SW 1271 (cell line): ENCODE results near the gene TMCO6.
"Not testable (repeated sequence)": the region's sequence is repeated elsewhere in the genome, so short reads cannot be mapped to it uniquely, and the experiment has no call there.

Experiments
- DNase-seq, 2 experiments: peaks; one replicate each; lab custom pipeline; 2025; lab: John Stamatoyannopoulos, UW

TMCO6 gene

DNA sequence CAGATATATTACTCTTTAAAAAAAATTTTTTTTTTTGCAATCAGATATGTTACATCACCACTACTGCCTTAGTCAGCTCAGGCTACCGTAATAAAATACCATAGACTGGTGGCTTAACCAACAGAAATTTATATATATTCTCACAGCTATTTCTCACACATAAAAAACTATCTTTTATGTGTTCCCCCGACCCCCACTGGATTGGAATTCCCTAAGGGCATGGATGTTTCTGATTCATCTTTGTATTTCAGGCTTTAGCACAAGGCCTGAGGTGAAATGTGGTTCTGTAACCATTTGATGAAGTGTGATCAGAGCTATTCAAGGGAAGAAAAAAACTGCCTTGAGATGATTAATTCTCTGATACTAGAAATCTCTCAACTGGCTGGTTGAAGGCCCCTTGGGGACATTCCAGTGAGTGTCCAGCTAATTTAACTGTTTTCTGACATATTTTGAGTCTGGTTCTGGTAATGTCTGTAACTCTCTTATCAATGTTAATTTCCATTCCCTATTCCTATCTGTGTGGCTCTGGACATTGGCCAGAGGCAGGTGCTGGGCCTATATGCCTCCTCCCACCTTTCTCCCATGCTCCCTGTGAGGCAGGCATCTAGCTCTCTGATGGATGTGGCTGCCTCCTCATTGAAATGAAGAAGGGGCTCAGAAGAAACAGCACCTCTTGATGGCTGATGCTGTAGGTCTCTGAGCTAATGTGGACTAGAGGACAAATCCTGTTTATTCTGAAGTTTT lies 8.8 kb upstream of the TMCO6 start:
- no peak for DNase-seq

DNA sequence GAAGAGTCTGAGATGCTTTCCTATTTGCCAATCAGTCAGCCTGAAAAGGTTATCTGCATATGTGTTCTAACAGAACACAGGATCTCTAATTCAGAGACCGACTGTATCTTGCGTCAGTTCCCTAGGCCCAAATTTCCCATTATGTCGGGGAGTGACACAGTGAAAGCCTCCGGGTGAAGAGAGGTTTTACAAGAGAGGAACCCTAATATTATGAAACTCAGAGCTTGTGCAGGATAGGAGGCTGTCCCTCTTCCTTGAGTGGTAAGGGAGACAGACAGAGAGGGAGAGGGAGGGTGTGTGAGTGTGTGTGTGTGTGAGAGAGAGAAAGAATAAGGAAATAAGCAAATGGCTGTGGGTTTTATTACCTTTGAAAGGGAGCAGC lies 8.2 kb upstream of the TMCO6 start:
- no peak for DNase-seq

DNA sequence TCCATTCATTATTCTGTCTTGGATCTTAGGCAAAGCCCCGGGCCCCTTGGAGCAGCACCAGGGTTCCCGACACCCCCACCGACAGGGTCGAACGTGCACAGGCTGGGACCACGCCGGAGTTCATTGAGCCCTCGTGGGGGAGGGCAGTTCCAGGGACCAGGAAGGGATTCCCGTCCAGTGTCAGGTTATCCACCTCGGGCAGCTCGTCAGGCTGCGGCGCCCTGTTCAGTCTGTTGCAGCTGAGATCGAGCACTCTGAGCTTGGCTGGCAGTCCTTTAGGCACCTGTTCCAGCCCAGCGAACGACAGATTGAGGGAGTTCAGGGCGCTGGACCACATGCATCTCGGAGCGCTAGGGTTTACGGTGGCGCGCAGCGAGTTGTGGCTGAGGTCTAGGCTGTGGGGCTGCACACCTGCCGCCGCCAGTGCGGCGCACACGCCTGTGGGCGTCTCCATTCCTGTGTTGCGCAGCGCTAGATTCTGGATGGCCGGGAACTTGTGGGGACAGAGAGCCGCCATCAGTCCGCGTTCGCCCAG lies 7.4 kb upstream of the TMCO6 start:
- DNase-seq: no peak

DNA sequence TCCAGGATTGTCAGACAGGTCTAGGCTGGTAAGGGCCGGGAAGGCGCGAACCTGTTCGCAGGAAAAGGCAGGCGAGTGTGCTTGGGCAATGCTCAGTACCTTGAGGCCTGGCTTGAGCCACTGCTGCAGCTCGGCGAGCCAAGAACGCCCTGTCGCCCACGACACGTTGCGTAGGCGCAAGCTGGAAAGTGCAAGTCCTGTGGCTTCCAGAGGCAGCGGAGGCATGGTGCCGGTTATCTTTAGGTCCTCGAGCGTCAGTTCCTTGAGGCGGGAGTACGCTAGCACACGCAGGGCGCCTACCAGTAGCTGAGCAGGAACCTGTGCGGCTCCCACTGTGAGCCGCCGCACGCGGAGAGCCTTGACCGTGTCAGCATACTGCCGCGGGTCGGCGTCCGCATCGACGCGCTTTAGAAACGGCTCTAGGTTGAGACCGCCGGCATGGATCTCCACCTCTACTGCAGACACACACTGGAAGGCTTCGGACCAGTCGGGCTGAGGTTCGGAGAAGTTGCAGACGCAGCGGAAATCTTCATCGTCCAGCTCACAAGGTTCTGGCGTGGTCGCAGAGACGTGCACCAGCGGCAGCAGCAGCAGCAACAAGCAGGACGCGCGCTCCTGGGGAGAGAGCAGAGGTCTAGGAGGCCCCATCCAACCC lies 6.8 kb upstream of the TMCO6 start:
- DNase-seq: no peak

DNA sequence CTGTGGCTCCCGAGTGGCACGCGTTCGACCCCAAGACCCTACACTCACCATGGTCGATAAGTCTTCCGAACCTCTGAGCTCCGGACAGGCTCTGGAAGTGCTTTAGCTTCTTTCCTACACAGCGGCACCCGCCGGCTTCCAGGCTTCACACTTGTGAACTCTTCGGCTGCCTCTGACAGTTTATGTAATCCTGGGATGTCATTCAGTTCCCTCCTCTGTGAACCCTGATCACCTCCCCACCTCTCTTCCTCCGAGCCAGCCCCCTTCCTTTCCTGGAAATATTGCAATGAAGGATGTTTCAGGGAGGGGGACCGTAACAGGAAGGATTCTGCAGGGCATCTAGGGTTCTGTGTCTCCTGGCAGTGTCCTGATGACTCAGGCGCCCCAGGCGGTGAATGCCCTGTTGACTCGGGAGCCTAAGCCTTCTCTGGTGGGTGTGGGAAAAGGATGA lies 6.2 kb upstream of the TMCO6 start, which contains the start of gene CD14:
Gene CD14, minus strand, starts transcription at position 155 of the 451 bp plus-strand sequence. Its CDS starts 104 bp downstream, at position 51.
- no peak for DNase-seq

DNA sequence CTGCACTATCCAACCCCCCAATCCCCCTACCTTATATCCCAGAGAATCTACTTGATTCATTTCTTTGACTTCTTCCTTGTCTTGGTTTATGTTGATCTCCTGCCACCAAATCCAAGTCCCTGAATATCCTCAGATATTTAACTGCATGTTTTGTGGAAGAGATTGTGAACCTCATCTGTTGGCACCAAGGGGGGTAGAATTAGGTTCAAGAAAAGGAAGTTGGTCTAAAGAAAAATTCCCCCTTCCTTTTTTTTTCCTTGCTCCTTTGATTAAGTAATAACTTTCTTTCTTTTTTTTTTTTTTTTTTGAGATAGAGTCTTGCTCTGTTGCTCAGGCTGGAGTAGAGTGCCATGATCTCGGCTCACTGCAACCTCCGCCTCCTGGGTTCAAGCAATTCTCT lies 5.8 kb upstream of the TMCO6 start:
- DNase-seq: no peak

DNA sequence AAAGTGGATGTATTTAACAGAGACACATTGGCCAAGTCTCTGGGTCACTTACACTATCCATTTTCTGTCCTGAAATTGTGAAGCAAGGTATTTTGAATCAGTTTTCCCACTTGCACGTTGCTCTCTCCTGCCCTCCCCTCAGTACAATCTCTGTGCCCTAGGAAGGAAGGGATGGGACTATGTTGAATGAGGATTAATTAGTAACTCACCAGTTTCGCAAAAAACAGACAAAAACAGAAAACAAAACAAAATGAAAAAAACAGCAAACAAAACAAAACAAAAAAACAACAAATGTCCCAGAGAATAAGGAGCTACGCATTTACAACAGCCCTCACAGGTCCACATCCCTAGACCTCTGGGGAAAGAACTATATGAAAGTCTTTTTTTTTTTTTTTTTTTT lies 5.1 kb upstream of the TMCO6 start:
- DNase-seq: no peak

DNA sequence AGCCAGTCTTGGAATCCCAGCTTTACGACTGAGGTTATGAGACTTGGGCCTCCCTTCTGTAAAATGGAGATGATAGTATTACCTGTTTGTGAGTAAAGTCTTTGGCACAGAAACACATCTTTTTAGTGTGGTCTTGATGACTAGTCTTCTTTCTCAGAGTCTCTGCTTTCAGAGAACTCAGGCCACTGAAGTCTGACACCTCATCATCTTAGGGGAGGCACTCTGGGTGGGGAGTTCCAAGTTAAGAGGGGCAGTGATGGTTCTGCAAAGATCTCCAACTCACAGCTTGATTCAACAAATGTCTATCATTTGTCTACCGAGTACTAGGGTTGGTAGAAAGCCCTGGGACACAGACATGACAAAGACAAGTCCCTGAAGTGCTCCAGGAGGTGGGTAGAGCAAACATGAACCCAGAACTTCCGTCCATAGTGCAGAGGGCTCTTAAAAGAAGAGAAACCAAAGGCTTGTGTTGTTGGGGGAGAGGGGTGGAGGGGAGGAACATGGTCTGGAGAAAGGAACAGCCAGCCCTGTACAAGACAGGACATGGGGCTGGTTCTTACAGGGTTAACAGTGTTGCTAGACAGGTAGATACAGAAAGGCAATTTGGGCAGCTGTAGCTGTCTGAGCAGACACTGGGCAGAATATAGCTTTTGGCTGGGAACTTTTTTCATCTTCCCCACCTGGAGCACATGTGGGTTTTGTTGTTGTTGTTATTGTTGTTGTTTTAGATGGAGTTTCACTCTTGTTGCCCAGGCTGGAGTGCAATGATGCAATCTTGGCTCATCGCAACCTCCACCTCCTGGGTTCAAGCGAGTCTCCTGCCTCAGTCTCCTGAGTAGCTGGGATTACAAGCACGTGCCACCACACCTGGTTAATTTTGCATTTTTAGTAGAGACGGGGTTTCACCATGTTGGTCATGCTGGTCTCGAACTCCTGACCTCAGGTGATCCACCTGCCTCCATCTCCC lies 3.7 kb upstream of the TMCO6 start:
- no peak for DNase-seq

DNA sequence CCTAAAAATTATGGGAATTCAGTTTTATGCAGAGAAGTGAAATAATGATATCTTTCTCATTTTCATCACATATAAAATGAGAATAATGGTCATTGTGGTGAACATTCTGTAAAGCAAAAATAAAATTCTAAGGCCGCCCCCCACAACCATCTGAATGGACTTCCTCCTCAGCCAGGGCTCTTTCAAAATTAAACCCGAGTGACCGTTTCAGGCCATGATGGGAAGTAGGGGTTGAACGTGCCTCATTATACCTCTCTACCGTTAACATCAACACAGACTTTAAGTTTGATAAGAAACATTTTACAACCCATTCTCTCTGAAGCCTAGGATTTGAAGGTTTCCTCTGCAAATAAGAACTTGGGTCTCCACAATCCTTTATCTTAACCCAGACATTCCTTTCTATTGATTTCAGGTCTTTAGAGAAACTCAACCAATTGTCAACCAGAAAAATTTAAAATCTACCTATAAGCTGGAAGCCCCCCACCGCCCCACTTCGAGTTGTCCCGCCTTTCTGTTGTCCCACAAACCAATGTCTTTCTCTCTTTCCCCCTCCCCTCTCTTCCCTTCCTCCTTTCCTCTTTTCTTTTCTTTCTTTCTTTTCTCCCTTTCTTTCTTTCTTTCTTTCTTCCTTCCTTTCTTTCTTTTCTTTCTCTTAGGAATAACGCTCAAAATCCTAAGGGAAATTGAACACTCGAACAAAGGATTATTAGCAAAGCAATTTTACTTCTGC lies 1.7 kb upstream of the TMCO6 start:
- no peak for DNase-seq

DNA sequence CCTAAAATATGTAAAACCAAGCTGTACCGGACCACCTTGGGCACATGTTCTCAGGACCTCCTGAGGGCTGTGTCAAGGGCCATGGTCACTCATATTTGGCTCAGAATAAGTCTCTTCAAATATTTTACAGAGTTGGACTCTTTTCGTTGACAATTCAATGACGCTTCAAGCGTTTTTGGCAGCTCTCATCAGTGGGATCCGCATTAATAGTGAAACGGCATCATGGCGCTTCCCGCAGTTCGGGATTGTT lies 428 bp upstream of the TMCO6 start:
- DNase-seq: not testable (repeated sequence)

DNA sequence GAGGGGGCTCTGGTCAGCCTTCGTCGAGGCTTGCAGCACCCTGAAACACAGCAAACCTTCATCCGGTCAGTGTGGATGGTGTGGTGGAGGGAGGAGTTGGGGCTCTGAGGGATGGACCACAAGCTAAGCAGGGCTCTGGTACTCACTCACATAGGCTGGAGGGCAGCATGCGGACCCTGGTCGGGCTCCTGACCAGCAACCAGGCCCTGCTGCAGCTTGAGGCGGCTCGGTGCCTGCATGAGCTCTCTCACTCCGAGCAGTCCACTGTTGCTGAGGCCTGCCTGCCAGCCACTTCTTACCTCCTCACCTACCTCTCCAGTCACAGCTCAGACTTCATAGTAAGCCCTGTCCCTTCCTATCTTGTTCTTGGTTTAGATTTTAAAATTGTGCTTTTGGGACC lies 2.5 kb downstream of the TMCO6 start:
- no peak for DNase-seq

DNA sequence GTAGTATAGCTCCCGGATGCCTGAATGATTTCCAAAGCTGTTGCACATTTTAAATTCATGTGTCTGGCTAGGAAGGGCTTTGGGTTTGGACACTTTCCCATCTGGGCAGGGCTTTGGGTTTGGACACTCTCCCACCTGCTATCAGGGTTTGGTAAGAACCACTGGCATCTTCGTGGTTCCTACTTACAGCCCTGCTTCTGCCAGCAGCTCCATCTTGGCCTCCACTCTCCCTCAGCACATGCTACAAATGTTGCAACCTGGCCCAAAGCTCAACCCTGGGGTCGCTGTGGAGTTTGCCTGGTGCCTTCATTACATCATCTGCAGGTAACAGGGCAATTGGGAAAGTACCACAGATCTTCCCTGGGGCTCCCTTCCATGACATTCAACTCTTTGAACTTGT lies 3.5 kb downstream of the TMCO6 start:
- no peak for DNase-seq

DNA sequence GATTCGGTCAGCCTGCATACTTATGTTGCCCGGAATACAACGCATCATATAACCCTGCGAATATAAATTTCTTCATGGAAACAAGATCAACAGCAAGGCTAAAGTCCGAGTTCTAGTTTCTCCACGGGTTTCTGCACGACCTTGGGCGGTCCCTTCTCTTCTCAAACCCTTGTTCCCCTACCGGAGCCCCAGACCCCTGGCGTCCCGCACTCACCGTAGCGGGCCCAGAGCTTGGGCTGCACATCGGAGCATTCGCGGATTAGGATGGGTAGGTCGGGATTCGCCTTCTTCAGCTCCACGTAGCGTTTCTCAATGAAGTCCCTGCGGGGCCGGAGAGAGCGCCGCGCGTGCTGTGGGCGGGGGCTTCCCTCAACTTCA lies 7.8 kb downstream of the TMCO6 start:
- DNase-seq: no peak

DNA sequence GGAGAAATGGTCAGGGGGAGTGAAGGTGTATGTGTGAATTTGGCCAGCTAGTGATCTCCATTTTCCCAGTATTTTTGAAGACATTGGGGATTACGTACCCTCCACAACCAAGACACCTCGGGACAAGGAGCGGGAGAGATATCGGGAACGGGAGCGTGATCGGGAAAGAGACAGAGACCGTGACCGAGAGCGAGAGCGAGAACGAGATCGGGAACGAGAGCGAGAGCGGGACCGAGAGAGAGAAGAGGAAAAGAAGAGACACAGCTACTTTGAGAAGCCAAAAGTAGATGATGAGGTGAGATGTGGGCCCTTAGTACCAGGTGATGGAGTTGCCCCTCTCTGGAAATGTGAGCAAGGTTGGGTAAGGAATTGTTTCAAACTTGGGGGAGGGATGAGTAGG lies 19.6 kb downstream of the TMCO6 start:
- no peak for DNase-seq

DNA sequence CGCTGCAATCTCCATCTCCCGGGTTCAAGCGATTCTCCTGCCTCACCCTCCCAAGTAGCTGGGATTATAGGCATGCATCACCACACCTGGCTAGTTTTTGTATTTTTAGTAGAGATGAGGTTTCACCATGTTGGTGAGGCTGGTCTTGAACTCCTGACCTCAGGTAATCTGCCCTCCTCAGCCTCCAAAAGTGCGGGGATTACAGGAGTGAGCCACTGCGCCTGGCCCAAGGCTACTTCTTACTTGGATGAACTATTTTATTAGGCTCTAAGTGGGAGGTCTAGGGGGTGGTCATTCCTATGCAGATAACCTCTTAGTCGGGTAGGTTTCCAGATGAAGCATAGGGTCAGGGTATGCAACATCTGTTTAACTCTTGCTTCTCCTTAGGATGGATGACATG lies 21.1 kb downstream of the TMCO6 start:
- DNase-seq: not testable (repeated sequence)

DNA sequence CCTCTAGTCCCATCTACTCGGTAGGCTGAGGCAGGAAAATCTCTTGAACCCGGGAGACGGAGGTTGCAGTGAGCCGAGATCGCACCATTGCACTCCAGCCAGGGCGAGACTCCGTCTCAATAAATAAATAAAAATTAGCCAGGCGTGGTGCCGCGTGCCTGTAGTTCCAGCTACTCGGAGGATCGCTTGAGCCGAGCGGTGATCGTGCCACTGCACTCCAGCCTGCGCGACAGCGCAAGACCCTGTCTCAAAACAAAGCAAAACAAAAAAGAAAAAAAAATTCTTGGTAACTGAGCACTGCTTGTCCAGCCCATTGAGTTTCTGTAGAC lies 24.7 kb downstream of the TMCO6 start:
- no peak for DNase-seq

DNA sequence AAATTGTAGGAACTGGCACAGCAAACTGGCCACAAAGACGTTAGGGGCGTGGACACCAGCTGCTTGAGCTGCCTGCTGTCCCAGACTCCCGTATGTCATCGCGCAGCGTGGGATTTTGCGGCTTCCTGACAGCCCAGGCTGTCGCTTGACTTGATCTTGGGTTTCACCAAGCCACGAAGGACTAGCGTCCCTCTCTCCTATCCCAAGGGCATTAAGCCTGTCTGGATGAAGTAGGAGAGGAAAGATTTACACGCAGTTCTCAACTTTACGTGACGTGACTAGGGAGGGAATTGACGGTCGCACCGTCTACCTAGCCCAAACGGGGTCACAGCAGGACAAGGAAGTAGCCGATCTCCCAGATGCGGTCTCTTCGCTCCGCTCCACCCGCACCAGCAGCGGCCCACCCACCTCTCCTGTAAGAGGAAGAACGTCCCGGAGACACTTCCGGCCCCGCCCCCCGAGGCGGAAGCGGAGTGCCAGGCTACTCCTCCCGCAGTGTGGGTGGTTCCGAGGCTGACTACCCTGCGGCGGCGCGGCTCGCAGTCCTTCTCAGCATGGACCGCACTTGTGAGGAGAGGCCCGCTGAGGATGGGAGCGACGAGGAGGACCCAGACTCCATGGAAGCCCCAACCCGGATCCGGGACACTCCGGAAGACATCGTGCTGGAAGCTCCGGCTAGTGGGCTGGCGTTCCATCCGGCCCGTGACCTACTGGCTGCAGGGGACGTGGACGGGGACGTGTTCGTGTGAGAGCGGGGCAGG lies 25.3 kb downstream of the TMCO6 start, which contains the start of gene WDR55:
Gene WDR55, plus strand, starts transcription at position 546 of the 761 bp plus-strand sequence. Its CDS starts 9 bp downstream, at position 555.
- peak; percentile 93 to 96 for DNase-seq

DNA sequence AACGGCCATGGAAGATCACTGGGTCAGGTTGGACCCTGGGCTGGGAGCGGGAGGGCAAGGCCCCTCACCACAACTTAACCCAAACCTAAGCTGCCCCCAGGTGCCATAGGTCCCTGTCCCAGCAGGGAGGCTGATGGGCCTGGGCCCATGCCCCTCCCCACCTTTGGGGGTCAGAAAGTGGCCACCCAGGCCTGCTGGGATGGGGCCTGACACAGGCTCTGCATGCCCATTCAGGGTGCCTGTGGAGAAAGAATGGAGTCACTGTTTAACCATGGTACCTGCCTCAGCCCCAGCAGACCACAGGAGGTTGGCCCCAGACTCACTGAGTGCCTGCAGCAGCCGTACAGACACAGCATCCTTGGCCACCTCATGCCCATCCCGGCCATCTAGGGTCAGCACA lies 31.8 kb downstream of the TMCO6 start:
- DNase-seq: not testable (repeated sequence)

DNA sequence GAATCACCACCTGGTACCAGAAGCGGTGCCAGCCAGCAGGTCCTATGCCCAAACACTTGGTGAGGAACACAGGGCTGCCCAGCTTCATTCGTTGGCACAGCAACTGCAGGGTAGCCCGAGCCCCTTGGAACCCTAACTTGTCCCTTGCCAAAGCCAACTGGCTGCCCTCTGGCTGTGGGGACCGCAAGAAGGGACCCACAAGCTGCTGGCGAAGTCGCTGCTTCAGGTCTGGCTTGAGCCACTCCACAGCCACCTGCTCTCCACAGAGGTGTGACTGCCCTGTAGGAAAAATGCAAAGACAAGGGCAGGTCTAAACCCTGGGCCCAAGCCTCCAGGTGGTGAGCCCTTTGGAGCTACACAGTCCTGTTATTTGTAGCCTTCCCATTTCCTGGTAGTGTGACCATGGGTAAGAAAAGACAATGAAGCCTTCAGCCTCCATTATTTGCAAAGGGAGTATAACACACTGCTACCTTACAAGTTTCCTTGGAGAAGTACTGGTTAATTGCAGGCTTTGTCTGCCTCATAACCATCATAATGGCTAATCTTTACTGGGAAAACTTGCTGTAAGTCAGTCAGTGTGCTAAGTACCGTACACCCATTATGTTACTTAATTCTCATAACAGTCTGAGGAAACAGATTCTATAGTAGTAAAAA lies 32.3 kb downstream of the TMCO6 start:
- no peak for DNase-seq

DNA sequence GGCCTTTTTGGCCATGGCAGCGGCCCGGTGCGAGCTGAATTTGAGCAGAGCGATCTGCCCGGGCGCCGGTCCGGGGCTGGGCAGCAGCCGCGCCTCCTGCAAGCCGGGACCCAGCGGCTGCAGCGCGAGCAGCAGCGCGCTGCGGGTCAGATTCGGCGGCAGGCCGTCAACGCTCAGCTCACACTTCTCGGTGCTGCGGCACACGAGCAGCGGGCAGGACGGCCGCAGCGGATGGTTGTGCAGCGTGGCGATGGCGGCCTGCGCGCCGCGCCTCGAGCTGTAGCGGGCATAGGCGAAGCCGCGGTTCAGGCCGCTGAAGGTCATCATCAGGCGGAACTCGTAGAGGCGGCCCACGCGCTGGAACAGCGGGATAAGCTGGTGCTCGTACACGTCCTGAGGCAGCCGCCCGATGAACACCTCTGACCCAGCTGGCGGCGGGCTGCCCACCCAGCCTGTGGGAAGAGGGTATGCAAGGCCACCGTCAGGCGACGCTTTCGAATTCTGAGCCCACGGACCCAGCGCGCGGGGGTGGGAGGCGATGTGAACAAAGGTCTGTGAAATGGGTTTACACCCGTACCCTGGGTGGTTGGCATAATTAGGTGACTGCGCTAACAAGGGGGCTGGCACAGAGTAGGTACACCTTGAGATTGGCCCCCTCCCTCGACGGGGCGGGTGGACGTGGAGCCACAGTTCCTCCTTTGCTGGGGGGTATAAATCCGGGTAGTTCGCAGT lies 33.4 kb downstream of the TMCO6 start:
- no peak for DNase-seq
